ENCODE results near the gene MGAT4B. TPM values are rescaled to one million over a fixed set of nuclear protein-coding genes. Genes with fewer than 3 reads are reported as not detected.
A peak's percentile ranks its signal among the peaks of the same experiment; 100 is the strongest.

MGAT4B gene
- polyA plus RNA-seq, 2 of the 4 experiments (the other 2 are of a cell fraction), result 57.4 to 166 TPM

DNA sequence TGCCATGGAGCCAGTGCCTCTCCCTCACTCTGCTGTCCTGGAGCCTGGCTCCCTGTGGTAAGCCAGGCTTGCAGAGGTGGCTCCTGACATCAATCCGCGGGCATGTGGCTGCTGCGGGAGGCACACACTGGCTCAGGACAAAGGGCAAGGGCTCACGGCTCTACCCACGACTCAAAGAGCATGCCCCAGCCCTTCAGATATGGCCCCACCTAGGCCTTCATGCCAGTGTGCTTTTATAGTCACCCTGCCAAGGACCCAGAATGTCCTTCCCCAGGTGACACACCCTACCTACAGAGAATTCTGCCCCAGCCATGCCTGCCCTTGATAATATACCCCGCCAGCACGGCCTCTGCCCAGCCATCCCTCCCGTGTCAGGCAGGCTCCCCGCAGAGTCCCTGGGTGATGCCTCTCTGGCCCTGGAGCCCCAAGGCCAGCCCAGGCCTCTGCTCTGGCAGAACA, 1.6 kb downstream of the MGAT4B start:
- peak overlapping the region; percentile 91 to 99 for H3K27ac ChIP-seq
- FAIRE-seq, result no peak
- POLR2A ChIA-PET, result interaction anchor here (0.8 to 1.1 kb wide), 2 partner anchors 14 to 15 kb away, joined by 3 to 5 read pairs; partner anchors contain the start of gene SQSTM1
- CTCF ChIA-PET, result interaction anchor here (1.1 to 1.6 kb wide), 3 partner anchors 13 to 33 kb away, joined by 3 read pairs; no protein-coding TSS in a partner anchor
- H3K9me3 ChIP-seq, result no peaks in the 10 kb centered on the region
- DNase-seq (ENCODE audit: low read depth in 1 of 2, low spot score in 1 of 2), result no peak
- H3K4me2 ChIP-seq, result peak overlapping the region; percentile 95
- peaks cover 44% of the 10 kb centered on the region for H3K4me1 ChIP-seq
- peak in 1 of 2 experiments; percentile 0; a peak in 2 of 6 replicates for ATAC-seq
- H3K4me3 ChIP-seq, result peak overlapping the region; percentile 94
- no peak for TF ChIP-seq HEYL (CRISPR knock-in tag; IDR thresholded peaks at IDR 0.05)
- no peak for TF ChIP-seq POLR2A (IDR thresholded peaks at IDR 0.05; ENCODE audit: low read length)
- TF ChIP-seq HOXB13 (CRISPR knock-in tag; IDR thresholded peaks at IDR 0.05; ENCODE audit: low read depth), result no peak
- no peak for TF ChIP-seq MAFK (IDR thresholded peaks at IDR 0.05; ENCODE audit: partially characterized antibody)
- no peak for TF ChIP-seq KDM1A (IDR thresholded peaks at IDR 0.05; ENCODE audit: low read depth)
- TF ChIP-seq PHF8 (IDR thresholded peaks at IDR 0.05; ENCODE audit: borderline replicate concordance, low read depth), result no peak
- 26% methylated on average over 7 of the region's 9 CpGs for WGBS (ENCODE audit: missing lambda C conversion rate)

DNA sequence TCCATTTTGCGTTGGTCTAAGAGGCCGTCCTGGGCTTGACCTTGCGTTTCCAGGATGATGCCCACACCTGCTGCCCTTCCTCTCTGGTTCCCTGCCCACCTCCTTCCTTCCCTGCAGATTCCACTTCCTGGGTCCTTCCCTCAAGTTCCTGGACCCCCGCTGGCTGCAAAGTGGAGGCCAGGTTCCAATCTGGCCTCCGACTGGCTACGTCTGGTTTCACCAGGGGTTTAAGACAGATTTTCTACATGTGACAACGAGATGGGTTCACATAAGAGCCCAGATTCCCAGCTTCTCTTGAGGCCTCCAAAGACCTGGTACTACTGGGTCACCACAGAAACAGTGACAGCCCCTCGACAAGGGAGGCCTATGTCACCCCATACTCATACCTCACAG, 2.1 kb downstream of the MGAT4B start:
- peaks cover 44% of the 10 kb centered on the region for H3K4me1 ChIP-seq
- H3K4me2 ChIP-seq, result peak overlapping the region; percentile 95
- ATAC-seq, result no peak
- peak overlapping the region; percentile 94; the same call in 2 of the 3 replicates for H3K4me3 ChIP-seq
- no peak for FAIRE-seq
- WGBS (ENCODE audit: missing lambda C conversion rate), result 93% methylated on average over 8 of the region's 8 CpGs
- DNase-seq (ENCODE audit: low read depth in 1 of 2, low spot score in 1 of 2), result no peak
- TF ChIP-seq EP300 (IDR thresholded peaks at IDR 0.05) (no peak), RNF2 (IDR thresholded peaks at IDR 0.05; ENCODE audit: borderline replicate concordance, low read depth) (no peak), KDM1A (IDR thresholded peaks at IDR 0.05; ENCODE audit: low read depth) (no peak), KDM5A (IDR thresholded peaks at IDR 0.05) (no peak), NPAS2 (CRISPR knock-in tag; IDR thresholded peaks at IDR 0.05; ENCODE audit: borderline replicate concordance) (no peak), NFE2L2 (conservative IDR thresholded peaks at IDR 0.05; ENCODE audit: low read length) (no peak), CHD4 (IDR thresholded peaks at IDR 0.05; ENCODE audit: borderline replicate concordance) (no peak)
- H3K9me3 ChIP-seq, result no peaks in the 10 kb centered on the region
- ChIA-PET CTCF (interaction anchor here (0.8 to 6.2 kb wide), 3 partner anchors 9 to 25 kb away, joined by 3 to 86 read pairs (median 3); no protein-coding TSS in a partner anchor), POLR2A (no interaction called here)
- peak overlapping the region; percentile 91 to 99 for H3K27ac ChIP-seq

DNA sequence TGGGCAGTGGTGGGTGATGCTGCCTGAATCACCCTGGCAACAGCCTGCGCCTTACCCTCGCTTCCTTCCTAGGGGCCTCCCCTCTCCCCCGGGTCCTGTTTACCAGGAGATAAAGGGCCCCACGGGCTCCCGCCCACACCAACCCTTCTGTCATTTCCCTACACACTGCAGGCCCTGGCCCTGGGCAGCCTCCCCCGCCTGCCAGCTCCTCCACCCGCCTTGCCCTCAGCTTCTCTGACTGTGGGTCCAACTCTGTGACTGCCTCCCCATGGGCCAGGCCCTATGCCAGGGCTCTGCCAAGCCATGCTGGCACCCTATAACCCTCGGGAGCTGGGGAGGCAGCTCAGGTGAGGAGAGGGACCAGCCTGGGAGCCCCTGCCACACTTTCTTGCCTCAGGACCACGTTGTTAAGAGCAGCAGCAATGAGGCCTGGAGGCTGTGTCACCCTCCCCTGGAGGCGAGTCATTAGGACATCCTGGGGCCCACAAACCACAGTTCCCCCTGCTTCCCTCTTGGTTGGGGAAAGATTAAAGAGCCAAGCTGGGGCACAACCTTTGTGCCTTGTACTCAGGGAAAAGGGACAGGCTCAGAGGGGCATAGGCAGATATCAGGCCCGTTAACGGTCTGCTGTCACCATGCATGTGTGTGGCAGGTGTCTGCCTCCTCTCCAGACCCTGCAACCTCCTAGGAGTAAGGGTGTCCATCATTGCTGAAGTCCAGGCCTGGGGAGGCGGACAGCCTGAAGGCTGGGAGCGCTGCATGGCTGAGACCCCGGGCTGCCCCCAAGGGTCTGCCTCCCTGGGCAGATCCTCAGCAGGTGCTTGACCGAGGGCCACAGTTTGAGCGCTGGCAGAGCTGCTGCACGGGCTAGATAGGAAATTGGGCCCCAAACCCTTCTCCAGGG, 2.8 kb downstream of the MGAT4B start:
- H3K27ac ChIP-seq, result peak overlapping the region; percentile 91 to 99; a peak in 3 of 6 replicates

DNA sequence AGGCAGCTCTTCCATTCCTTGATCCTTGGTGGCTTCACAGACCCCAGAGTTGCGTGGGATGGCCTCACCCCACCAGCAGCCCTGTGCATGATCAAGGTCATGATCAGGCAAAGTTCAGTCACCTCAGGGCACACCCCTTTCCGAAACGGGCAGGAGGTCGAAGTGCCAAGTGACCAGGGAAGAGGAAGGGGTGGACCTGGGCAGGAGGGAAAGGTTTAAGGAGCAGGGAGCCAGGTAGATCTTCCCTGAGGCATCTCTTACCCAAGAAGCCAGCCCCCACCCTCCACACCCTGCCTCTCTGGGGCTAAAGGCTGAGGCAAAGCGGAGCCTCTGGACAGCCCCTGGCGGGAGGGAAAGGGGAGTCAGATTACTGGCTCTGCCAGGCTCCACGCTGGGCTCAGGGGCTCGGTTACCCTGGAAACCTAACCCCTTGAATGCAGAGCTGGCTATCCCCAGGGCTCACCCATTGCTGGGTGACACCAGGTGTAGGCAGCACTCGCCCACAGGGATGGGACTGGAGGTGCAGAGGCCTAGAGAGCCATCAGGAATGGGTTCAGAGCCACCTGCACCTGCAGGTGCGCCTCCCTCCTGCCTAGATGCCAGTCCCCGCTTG, 3.6 kb downstream of the MGAT4B start:
- WGBS (ENCODE audit: missing lambda C conversion rate), result 78% methylated on average over 11 of the region's 11 CpGs
- ChIA-PET CTCF (interaction anchor here (0.7 to 6.2 kb wide), 17 partner anchors 10 to 321 kb away, joined by 3 to 86 read pairs (median 7); partner anchors contain the start of genes LTC4S, MRNIP, SQSTM1 and TBC1D9B), POLR2A (interaction anchor here (1.9 kb wide), 1 partner anchor 18 kb away, joined by 9 read pairs; the partner anchor contains the start of gene SQSTM1)
- Histone ChIP-seq H3K4me2 (peak overlapping the region; percentile 95; the same call in 2 of the 3 replicates), H3K9me3 (no peaks in the 10 kb centered on the region), H3K27ac (peak overlapping the region in 1 of 2 experiments; percentile 99; a peak in 3 of 6 replicates), H3K4me1 (peaks cover 36% of the 10 kb centered on the region), H3K4me3 (no peak overlapping the region)
- DNase-seq (ENCODE audit: low read depth in 1 of 2, low spot score in 1 of 2) (no peak), ATAC-seq (no peak), FAIRE-seq (no peak)
- TF ChIP-seq TFCP2L1 (CRISPR knock-in tag; IDR thresholded peaks at IDR 0.05), result no peak
- TF ChIP-seq JUN (IDR thresholded peaks at IDR 0.05), result no peak
- TF ChIP-seq CHD4 (IDR thresholded peaks at IDR 0.05; ENCODE audit: borderline replicate concordance), result no peak
- TF ChIP-seq, protein P1, sequence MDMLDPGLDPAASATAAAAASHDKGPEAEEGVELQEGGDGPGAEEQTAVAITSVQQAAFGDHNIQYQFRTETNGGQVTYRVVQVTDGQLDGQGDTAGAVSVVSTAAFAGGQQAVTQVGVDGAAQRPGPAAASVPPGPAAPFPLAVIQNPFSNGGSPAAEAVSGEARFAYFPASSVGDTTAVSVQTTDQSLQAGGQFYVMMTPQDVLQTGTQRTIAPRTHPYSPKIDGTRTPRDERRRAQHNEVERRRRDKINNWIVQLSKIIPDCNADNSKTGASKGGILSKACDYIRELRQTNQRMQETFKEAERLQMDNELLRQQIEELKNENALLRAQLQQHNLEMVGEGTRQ (IDR thresholded peaks at IDR 0.05), result no peak
- TF ChIP-seq ZNF302 (CRISPR knock-in tag; IDR thresholded peaks at IDR 0.05), result no peak
- TF ChIP-seq EHF (CRISPR knock-in tag; IDR thresholded peaks at IDR 0.05), result no peak
- TF ChIP-seq MYC (IDR thresholded peaks at IDR 0.05; ENCODE audit: borderline replicate concordance, low read length), result no peak
- TF ChIP-seq, protein P2, sequence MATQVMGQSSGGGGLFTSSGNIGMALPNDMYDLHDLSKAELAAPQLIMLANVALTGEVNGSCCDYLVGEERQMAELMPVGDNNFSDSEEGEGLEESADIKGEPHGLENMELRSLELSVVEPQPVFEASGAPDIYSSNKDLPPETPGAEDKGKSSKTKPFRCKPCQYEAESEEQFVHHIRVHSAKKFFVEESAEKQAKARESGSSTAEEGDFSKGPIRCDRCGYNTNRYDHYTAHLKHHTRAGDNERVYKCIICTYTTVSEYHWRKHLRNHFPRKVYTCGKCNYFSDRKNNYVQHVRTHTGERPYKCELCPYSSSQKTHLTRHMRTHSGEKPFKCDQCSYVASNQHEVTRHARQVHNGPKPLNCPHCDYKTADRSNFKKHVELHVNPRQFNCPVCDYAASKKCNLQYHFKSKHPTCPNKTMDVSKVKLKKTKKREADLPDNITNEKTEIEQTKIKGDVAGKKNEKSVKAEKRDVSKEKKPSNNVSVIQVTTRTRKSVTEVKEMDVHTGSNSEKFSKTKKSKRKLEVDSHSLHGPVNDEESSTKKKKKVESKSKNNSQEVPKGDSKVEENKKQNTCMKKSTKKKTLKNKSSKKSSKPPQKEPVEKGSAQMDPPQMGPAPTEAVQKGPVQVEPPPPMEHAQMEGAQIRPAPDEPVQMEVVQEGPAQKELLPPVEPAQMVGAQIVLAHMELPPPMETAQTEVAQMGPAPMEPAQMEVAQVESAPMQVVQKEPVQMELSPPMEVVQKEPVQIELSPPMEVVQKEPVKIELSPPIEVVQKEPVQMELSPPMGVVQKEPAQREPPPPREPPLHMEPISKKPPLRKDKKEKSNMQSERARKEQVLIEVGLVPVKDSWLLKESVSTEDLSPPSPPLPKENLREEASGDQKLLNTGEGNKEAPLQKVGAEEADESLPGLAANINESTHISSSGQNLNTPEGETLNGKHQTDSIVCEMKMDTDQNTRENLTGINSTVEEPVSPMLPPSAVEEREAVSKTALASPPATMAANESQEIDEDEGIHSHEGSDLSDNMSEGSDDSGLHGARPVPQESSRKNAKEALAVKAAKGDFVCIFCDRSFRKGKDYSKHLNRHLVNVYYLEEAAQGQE (IDR thresholded peaks at IDR 0.05), result no peak
- no peak for TF ChIP-seq POLR2A (IDR thresholded peaks at IDR 0.05; ENCODE audit: low read length)

More for the DNA sequence above, 2.8 kb downstream of the MGAT4B start:
- ATAC-seq (no peak), DNase-seq (ENCODE audit: low read depth in 1 of 2, low spot score in 1 of 2) (no peak), FAIRE-seq (no peak)
- H3K4me3 ChIP-seq, result no peak overlapping the region
- ChIA-PET POLR2A (no interaction called here), CTCF (interaction anchor here (0.7 to 6.2 kb wide), 5 partner anchors 9 to 320 kb away, joined by 3 to 86 read pairs (median 3); partner anchors contain the start of gene LTC4S)
- H3K4me1 ChIP-seq, result peaks cover 44% of the 10 kb centered on the region
- peak overlapping the region; percentile 95 for H3K4me2 ChIP-seq
- 71% methylated on average over 15 of the region's 18 CpGs for WGBS (ENCODE audit: missing lambda C conversion rate)
- no peaks in the 10 kb centered on the region for H3K9me3 ChIP-seq
- no peak for TF ChIP-seq TFCP2L1 (CRISPR knock-in tag; IDR thresholded peaks at IDR 0.05)
